ENCODE data around the gene PCID2. TPM values are rescaled to one million over a fixed set of nuclear protein-coding genes. Genes with fewer than 3 reads are reported as not detected.

The PCID2 gene
- total and polyA plus RNA-seq, 8 donors = 25.9 to 81.7 (median 40.9) TPM

DNA sequence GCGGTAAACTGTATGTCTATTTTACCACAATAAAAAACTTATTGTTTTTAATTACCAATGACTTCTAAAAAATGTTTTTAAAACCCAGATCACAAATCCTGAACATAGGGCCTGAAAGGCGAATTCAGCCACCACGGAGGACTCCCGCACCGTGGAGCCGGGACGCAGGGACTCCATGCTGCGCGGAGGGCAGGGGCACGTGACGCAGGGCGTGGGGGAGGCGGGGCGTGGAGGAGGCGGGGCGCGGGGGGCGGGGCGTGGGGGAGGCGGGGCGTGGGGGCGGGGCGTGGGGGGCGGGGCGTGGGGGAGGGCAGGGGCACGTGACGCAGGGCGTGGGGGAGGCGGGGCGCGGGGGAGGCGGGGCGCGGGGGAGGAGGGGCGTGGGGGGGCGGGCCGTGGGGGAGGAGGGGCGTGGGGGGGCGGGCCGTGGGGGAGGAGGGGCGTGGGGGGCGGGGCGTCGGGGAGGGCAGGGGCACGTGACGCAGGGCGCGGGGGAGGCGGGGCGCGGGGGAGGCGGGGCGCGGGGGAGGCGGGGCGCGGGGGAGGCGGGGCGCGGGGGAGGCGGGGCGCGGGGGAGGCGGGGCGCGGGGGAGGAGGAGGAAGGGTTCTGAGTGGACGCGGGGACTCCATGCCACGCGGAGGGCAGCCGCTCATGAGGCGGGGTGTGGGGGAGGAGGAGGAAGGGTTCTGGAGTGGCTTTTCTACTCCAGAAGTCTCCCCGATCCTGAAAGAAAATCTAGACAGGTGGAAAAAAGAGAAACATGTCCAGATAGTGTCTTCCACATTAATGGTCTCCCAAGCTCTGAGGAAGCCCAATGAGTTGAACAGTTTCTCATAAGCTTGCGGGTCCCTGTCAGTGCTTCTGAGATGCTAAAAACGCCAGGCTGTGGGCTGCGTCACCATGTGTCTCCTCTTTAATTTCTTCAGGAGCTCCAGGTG lies 54.4 kb downstream of the PCID2 start:
- H3K4me3 ChIP-seq = peak overlapping the region; percentile 37 to 58 (median 42)
- peak overlapping the region; percentile 75 to 89 (median 77) for H3K27ac ChIP-seq
- peaks cover 15 to 26% (median 20%) of the 10 kb centered on the region in 4 donors for H3K4me1 ChIP-seq
- peaks cover 0 to 17% (median 7%) of the 10 kb centered on the region in 3 donors for H3K27me3 ChIP-seq
- WGBS, 5 donors = 4 to 13% (median 7%) methylated on average over 19 to 50 of the region's 76 CpGs
- H3K9me3 ChIP-seq = no peaks in the 10 kb centered on the region
- intact Hi-C loops (cut with DNase I; ENCODE audit: low total_unique reads) = no loop called here
- no peaks in the 10 kb centered on the region for H3K36me3 ChIP-seq
- TF ChIP-seq POLR2A (IDR thresholded peaks at IDR 0.05) (no peak), POLR2AphosphoS5 (IDR thresholded peaks at IDR 0.05) (peak; percentile 66 to 90 (median 89))
- peak; percentile 83 to 88 for DNase-seq

DNA sequence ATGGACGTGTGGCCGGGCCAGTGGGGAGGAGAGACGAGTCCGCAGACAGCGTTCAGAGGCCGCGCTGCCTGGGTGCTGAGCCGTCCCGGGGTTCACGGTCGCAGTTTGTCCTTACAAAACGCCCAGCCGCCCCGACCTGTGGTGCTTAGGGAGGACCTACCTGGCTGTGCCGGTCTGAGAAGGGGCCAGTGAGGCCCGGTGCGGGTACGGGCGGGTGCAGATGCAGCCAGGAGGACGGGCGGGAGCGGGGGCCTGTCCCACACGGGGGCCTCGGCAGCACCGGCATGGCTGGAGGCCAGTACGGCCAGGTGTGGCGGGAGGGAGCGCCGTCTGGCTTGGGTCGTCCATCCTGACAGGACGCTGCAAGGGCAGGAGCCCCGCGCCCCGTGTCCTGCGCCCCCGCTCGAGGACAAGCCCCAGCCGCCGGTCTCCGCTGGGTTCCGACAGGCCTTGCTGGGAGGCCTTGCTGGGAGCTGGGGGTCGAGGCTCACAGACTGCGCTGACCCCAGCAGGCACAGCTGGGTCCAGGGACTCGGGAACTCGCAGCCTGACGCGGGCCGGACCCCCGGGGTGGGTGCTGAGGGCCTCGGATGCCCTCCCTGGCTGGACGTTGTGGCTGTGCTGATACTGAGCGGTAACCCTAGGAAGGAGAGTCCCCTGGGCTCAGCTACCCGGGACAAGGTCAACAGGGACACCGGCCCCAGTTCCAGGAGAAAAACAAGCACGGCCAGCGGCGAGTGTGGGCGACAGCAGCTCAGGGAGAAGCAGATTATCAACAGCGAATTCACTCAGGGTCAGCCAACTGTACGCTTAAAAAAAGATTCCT lies 55.3 kb downstream of the PCID2 start:
- intact Hi-C loops (cut with DNase I; ENCODE audit: low total_unique reads) = no loop called here
- Histone ChIP-seq H3K4me3 (peak overlapping the region; percentile 37 to 58 (median 42)), H3K36me3 (no peaks in the 10 kb centered on the region), H3K4me1 (peaks cover 15 to 26% (median 20%) of the 10 kb centered on the region in 4 donors), H3K27me3 (peaks cover 0 to 16% (median 7%) of the 10 kb centered on the region in 3 donors), H3K9me3 (no peaks in the 10 kb centered on the region), H3K27ac (peak overlapping the region; percentile 75 to 89 (median 77))
- 10 to 30% (median 11%) methylated on average over 20 to 60 of the region's 60 CpGs for WGBS, 5 donors
- no peak for TF ChIP-seq EP300 (IDR thresholded peaks at IDR 0.05)
- DNase-seq = peak; percentile 49 to 73

DNA sequence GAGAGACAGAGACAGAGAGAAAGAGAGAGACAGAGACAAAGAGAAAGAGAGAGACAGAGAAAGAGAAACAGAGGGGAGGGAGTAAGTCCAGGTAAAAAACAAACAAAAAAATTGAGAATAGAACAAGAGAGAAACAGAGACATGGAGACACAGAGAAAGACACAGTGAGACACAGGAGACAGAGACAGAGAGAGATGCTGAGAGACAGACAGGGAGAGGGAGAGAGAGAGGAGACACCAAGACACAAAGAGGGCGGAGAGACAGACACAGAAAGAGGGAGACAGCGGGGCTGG lies 55.8 kb downstream of the PCID2 start:
- H3K36me3 ChIP-seq = no peaks in the 10 kb centered on the region
- no peak for DNase-seq
- H3K27ac ChIP-seq = peak overlapping the region in 3 of 5 donors; percentile 77 to 89 (median 83)
- H3K9me3 ChIP-seq = no peaks in the 10 kb centered on the region
- H3K4me3 ChIP-seq = peak overlapping the region; percentile 37 to 58 (median 42)
- intact Hi-C loops (cut with DNase I; ENCODE audit: low total_unique reads) = no loop called here
- WGBS, 5 donors = 30 to 58% (median 34%) methylated on average over 2 of the region's 2 CpGs
- TF ChIP-seq, protein P1, sequence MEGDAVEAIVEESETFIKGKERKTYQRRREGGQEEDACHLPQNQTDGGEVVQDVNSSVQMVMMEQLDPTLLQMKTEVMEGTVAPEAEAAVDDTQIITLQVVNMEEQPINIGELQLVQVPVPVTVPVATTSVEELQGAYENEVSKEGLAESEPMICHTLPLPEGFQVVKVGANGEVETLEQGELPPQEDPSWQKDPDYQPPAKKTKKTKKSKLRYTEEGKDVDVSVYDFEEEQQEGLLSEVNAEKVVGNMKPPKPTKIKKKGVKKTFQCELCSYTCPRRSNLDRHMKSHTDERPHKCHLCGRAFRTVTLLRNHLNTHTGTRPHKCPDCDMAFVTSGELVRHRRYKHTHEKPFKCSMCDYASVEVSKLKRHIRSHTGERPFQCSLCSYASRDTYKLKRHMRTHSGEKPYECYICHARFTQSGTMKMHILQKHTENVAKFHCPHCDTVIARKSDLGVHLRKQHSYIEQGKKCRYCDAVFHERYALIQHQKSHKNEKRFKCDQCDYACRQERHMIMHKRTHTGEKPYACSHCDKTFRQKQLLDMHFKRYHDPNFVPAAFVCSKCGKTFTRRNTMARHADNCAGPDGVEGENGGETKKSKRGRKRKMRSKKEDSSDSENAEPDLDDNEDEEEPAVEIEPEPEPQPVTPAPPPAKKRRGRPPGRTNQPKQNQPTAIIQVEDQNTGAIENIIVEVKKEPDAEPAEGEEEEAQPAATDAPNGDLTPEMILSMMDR (IDR thresholded peaks at IDR 0.05) = no peak
- TF ChIP-seq EP300 (IDR thresholded peaks at IDR 0.05) (no peak), POLR2AphosphoS5 (IDR thresholded peaks at IDR 0.05) (no peak), POLR2A (IDR thresholded peaks at IDR 0.05) (no peak)
- H3K27me3 ChIP-seq = peaks cover 0 to 16% (median 7%) of the 10 kb centered on the region in 3 donors
- H3K4me1 ChIP-seq = peaks cover 15 to 26% (median 20%) of the 10 kb centered on the region in 4 donors

DNA sequence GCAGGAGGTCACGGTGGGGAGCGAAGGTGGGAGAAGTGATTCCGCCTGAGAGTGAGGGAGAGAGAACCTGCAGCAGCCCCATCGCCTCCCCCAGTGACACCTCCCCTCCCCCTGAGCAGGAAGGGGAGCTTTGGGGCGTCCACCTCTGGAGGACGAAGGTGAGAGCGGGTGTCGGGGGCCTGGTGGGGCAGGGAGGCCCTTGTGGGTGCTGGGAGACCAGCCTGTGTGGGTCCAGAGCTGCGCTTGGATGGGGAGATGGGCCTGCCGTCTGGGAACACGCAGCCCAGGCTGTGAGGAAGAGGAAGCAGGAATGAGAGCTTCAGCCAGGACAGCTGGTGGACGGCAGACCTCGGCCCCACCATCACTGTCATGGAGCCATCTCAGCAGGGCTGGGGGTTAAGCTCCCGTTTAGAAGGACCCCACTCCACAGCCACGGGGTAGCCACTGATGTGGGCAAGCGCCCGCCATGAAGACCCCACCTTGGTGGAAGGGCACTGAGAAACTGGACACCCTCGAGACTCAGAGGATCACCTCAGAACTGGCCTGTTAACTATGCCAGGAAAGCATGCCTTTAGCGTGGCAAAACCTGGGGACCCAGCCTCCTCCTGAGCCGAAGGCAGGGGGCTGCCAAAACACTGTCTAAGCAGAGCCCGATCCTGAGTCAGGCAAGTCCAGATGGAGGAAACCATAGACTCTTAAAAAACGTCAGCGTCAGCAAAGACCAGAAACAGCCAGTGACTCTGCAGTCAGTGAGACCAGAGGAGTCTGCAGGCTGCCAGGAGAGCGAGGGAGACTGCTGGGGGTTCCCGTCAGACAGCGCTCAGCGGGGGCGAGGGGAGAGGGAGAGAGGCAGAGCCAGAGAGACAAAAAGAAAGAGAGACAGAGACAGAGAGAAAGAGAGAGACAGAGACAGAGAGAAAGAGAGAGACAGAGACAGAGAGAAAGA lies 56.5 kb downstream of the PCID2 start:
- H3K4me1 ChIP-seq = peaks cover 15 to 26% (median 20%) of the 10 kb centered on the region in 4 donors
- peak in 1 of 2 donors; percentile 63 for DNase-seq
- intact Hi-C loops (cut with DNase I; ENCODE audit: low total_unique reads) = no loop called here
- H3K4me3 ChIP-seq = peak overlapping the region in 2 of 4 donors; percentile 41 to 58
- H3K9me3 ChIP-seq = no peaks in the 10 kb centered on the region
- H3K27me3 ChIP-seq = peaks cover 0 to 16% (median 7%) of the 10 kb centered on the region in 3 donors
- WGBS, 5 donors = 64 to 79% (median 74%) methylated on average over 26 to 28 of the region's 28 CpGs
- no peaks in the 10 kb centered on the region for H3K36me3 ChIP-seq
- no peak for TF ChIP-seq EP300 (IDR thresholded peaks at IDR 0.05)
- TF ChIP-seq, protein P1 (IDR thresholded peaks at IDR 0.05) = no peak
- no peak for TF ChIP-seq POLR2AphosphoS5 (IDR thresholded peaks at IDR 0.05)
- TF ChIP-seq POLR2A (IDR thresholded peaks at IDR 0.05) = no peak
- H3K27ac ChIP-seq = peak overlapping the region in 1 of 5 donors; percentile 77

Measured in stomach (tissue), 9 donors.